Activated T-cell treated with anti-CD3 and anti-CD28 coated beads for 1 hour (primary cell): ENCODE measurements around the gene SYNCRIP.
"Not testable (repeated sequence)": the region's sequence is repeated elsewhere in the genome, so short reads cannot be mapped to it uniquely, and the experiment has no call there.

Source experiments
- DNase-seq: peaks from one replicate; pipeline ENCODE4 v3.0.0-alpha.2; 2020; ENCODE audit warnings: low read depth

Gene SYNCRIP

DNA sequence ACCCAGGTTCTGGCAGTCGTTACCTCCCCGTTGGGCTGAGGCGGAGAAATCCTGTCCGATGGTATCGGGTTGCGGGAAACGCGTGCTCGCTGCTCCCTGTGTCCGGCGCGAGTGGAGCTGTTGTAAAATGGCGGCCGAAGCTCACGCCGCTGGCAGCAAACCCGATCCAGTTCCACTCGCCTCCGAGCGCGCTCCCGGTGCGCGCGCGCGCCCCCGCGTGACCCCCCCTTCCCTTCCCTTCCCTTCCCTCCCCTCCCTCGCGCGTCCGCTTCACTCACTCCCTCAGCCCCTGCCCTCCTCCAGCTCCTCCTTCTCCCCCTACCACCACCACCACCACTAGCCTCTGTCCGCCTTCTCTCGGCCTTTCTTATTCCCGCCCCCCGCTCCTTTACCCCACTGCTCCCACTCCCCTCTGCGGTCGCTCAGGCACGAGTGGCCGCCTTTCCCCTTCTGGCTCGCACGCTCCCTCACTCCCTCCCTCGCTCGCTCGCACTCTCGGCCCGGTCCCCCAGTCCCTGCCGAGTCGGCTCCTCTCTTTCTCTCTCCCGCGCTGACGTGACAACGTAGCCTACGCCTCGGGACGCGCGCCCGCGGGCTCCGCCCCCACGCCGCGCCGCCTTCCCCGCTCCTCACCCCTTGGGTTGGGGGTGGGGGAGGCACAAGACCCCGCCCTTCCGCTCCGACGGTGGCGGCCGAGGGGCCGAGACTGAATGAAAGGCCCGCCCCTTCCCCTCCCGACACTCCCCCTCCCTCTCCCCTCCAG lies at the start of gene SYNCRIP:
Gene SYNCRIP (minus strand): TSS at position 113 of the 763 bp plus-strand sequence. CDS start 1,447 bp downstream, outside the sequence.
- peak; percentile 97 for DNase-seq

DNA sequence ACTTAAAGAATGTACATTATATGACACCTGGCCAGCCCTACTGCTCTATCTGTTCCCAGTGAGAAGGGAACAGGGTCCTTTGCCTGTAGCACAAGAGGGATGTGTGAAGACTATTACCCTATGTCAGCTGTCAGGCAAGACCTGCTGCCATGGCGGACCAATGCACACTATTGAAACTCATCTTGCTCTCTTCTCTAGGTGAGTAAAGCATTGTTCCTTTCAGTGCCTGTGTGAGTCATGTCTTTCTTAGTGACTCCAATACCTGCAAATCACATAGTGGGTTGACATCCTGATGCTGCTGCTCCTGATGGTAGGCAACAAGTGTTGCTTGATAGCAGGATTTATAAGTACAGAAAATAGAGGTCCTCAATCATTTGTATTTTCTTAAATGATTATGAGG lies 48.8 kb upstream of the SYNCRIP start:
- DNase-seq = no peak

- no peak for DNase-seq
Measured at GRCh38 chr6:85690071-85690470, 47.4 kb upstream of the SYNCRIP start.

- no peak for DNase-seq
Measured at GRCh38 chr6:85685713-85686112, 43.0 kb upstream of the SYNCRIP start.

- DNase-seq = no peak
Measured at GRCh38 chr6:85684809-85685171, 42.1 kb upstream of the SYNCRIP start.

- DNase-seq = no peak
Measured at GRCh38 chr6:85684133-85684808, 41.6 kb upstream of the SYNCRIP start.

DNA sequence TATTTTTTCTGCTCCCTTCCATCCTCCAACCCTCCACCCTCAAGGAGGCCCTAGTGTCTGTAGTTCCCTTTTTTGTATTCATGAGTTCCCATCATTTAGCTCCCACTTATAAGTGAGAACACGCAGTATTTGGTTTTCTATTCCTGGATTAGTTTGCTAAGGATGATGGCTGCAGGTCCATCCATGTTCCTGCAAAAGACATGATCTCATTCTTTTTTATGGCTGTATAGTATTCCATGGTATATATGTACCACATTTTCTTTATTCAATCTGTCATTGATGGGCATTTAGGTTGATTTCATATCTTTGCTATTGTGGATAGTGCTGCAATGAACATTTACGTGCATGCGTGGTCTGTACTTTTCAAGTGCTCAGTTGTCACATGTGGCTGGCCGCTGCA lies 39.2 kb upstream of the SYNCRIP start:
- DNase-seq = not testable (repeated sequence)

- no peak for DNase-seq
Measured at GRCh38 chr6:85680388-85680787, 37.7 kb upstream of the SYNCRIP start.

DNA sequence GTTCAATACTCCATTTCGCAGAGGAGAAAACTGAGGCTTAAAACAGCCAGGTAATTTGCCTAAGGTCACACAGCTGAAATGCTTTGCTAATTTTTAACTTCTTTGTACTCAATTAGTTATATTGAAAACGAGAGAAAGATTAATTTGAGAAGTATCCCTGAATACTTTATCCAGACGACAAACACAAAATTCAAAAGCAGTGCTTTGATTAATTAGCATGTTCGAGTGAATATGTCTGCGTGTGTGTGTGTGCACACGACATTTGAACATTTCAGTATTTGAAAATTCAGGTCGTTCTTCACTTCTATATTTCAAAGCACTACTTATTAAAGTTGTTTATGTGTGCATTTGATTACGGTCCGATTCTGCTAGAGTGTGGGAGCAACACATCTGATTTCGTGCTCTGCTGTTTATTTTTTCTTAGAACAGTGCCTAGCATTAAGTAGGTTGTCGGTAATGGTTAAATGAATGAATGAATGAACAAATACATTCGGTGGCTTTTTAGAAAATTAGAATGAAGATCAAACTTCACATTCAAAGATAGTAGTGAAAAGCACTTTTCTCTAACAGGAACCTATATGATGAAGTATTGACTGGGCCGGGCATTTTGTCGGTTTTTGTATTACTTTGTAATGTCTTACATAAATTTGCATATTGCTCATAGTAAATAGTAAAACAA lies 36.9 kb upstream of the SYNCRIP start:
- no peak for DNase-seq

GRCh38 chr6:85678602-85679444 lies 36.1 kb upstream of the SYNCRIP start:
- peak; percentile 97 for DNase-seq

DNA sequence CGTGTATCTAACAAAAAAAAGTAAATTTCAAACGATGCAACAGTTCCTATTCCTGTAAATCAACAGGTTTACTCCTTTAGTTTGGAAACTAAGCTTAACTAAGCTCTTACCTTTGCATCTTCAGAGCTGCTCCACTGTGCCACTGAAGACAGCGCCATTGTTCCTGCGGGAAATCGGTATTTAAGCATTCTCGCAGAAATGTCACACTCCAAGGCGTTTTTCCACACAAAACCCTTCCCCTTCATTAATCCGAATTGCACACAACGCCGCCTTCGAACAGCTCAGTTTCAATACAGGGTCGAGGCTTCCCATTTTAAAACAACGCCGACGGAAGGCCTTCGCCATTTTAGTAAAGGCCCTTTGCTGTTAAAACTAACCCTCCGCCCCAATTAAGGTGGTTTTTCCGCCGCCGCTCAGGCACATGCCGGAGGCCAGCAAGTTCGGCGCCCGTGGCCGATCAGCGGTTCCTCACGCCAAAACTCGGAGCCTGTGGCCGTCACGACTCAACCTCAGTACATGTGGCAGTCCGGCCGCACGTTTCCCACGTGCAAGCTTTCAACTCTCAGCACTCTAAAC lies 35.4 kb upstream of the SYNCRIP start:
- no peak for DNase-seq

GRCh38 chr6:85677234-85677956 lies 34.7 kb upstream of the SYNCRIP start:
- no peak for DNase-seq

DNA sequence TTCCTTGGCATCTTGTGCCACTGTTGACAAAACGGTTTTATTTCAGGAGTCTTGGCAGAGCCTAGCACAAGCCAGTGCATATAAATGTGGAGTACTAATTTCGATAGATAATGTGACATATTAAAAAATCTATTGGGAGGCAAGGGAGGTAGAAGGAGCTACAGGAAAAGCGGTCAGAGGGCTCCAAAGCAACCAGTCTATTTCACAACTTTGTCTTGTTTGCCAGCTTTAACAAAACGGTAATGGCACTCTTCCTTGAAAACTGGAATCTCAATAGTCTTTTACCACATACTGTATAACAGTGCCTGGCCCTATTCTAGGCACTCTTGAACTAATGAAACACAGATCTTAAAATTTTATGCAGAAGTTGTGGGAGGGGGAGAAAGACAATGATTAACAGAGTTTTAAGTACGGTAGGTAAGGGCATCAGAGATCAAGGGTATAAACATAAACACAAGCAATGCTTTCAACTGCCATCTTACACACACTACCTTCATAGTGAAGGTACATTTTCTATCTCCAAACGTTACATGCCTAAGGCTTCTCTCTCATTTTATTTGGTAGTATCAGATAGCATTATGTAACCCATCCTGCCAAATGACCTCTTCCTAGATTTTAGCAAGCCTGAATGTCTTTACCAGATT lies 33.5 kb upstream of the SYNCRIP start:
- DNase-seq = no peak

- no peak for DNase-seq
Measured at GRCh38 chr6:85675030-85675819, 32.5 kb upstream of the SYNCRIP start.

- DNase-seq = no peak
Measured at GRCh38 chr6:85674604-85675003, 31.9 kb upstream of the SYNCRIP start.

GRCh38 chr6:85673198-85674139 lies 30.8 kb upstream of the SYNCRIP start:
- no peak for DNase-seq

GRCh38 chr6:85672623-85673022 lies 29.9 kb upstream of the SYNCRIP start:
- no peak for DNase-seq

- DNase-seq = no peak
Measured at GRCh38 chr6:85672050-85672449, 29.4 kb upstream of the SYNCRIP start.

- DNase-seq = no peak
Measured at GRCh38 chr6:85670573-85670972, 27.9 kb upstream of the SYNCRIP start.
